Transverse colon (tissue), 4 donors: ENCODE measurements around the gene HAO2.

Experiments
- CTCF ChIP-seq, 5 experiments: fragments of 200-600 bp in 3 of 5; fragments of 450-650 bp in 2 of 5; sonication (generic) in 3 of 5; IDR thresholded peaks; 1 replicate in 2 of 5; 2 replicates in 3 of 5; pipeline ENCODE4 v1.5.1; 2016 to 2017; ENCODE audit warnings: antibody characterized with exemption in 5 of 5, inconsistent platforms in 3 of 5, mild to moderate bottlenecking in 2 of 5, moderate library complexity in 1 of 5
- POLR2A ChIP-seq: fragments of 450-650 bp; IDR thresholded peaks from one replicate; pipeline ENCODE4 v1.6.1; 2016; ENCODE audit warnings: antibody characterized with exemption, mild to moderate bottlenecking, moderate library complexity
- POLR2AphosphoS5 ChIP-seq, 3 donors: sonication (generic); formaldehyde crosslinking; IDR thresholded peaks; one replicate each; pipeline ENCODE4 v1.6.1; 2016; ENCODE audit warnings: antibody characterized with exemption in 3 of 3

DNA sequence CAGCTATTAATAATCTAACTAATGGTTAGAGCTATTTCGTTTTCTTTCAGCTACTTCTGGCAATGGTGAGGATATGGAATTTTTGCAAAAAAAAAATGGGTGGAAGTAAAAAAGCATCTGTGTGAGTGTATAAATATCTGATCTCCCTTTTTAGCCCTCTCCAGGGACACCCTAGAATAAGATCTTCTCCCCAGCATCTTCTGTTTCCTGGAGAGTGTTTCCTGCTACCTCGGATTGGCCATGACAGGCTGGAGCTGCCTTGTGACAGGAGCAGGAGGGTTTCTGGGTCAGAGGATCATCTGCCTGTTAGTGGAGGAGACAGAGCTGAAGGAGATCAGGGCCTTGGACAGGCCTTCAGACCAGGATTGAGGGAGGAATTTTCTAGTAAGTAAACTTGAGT, 70.2 kb downstream of the HAO2 start:
- TF ChIP-seq CTCF (IDR thresholded peaks at IDR 0.05) (no peak), POLR2A (no peak), POLR2AphosphoS5 (IDR thresholded peaks at IDR 0.05) (no peak)
